ENCODE measurements around the gene DISP2. TPM values are rescaled to one million over a fixed set of nuclear protein-coding genes. Genes with fewer than 3 reads are reported as not detected.

Gene DISP2
- total RNA-seq, 1 experiment from 2014 or later = 1.3 TPM

- Histone ChIP-seq H4K20me1 (ENCODE audit: control insufficient read depth, insufficient read depth, insufficient read length) (no peaks in the 10 kb centered on the region), H4K91ac (ENCODE audit: insufficient read length, low read depth, low read length) (no peak overlapping the region), H3K18ac (ENCODE audit: insufficient read length, low read depth, low read length) (no peak overlapping the region), H3K4me2 (ENCODE audit: insufficient read depth, insufficient read length, low read length) (no peak overlapping the region), H3K56ac (ENCODE audit: insufficient read length, low read depth, low read length) (no peak overlapping the region), H4K8ac (replicated peaks; ENCODE audit: insufficient read length, low read depth, low read length) (no peak overlapping the region), H3K23me2 (ENCODE audit: insufficient read length, low read depth, low read length, poor library complexity, severe bottlenecking) (no peaks in the 10 kb centered on the region), H3K23ac (ENCODE audit: insufficient read length, low read depth, low read length) (no peak overlapping the region), H4K5ac (ENCODE audit: insufficient read length, low read depth, low read length) (no peak overlapping the region), H2AFZ (ENCODE audit: low read length) (no peak overlapping the region), H2AK5ac (ENCODE audit: insufficient read length, low read length) (no peak overlapping the region), H3K4me1 (ENCODE audit: insufficient read depth, low read length) (no peaks in the 10 kb centered on the region), H3K14ac (ENCODE audit: insufficient read depth, low read length) (no peak overlapping the region), H3T11ph (ENCODE audit: low read length) (no peak overlapping the region), H3K79me1 (ENCODE audit: insufficient read depth, low read depth, low read length, poor library complexity, severe bottlenecking) (no peaks in the 10 kb centered on the region), H2BK20ac (ENCODE audit: low read depth, low read length, poor library complexity, severe bottlenecking) (no peak overlapping the region), H3K4ac (ENCODE audit: low read depth, low read length) (no peak overlapping the region), H2BK5ac (ENCODE audit: insufficient read length, low read length) (no peak overlapping the region), H2BK12ac (ENCODE audit: insufficient read length, low read depth, low read length) (no peak overlapping the region), H3K27me3 (ENCODE audit: insufficient read depth, low read length) (no peaks in the 10 kb centered on the region; the same call in none of the 2 replicates), H3K9me3 (ENCODE audit: control insufficient read depth, low read depth, low read length) (no peaks in the 10 kb centered on the region), H2BK120ac (ENCODE audit: low read depth, low read length, poor library complexity, severe bottlenecking) (no peak overlapping the region), H2BK15ac (ENCODE audit: low read depth, low read length) (no peak overlapping the region), H3K79me2 (ENCODE audit: insufficient read depth, low read length) (no peaks in the 10 kb centered on the region), H3K27ac (ENCODE audit: insufficient read length, low read depth, low read length) (no peak overlapping the region), H3K9ac (ENCODE audit: extremely low read depth, insufficient read length, low read length) (no peak overlapping the region)
- Mint-ChIP-seq H3K4me3 (no peak overlapping the region), H3K9me3 (peaks cover 0 to 2% of the 10 kb centered on the region in 2 experiments; a peak in 1 of 5 replicates), H3K36me3 (ENCODE audit: insufficient read depth in 1 of 3, low read depth in 3 of 3) (no peaks in the 10 kb centered on the region), H3K4me1 (peaks cover 5 to 13% of the 10 kb centered on the region in 2 experiments), H3K27ac (no peak overlapping the region), H3K27me3 (ENCODE audit: low read depth) (peaks cover 59% of the 10 kb centered on the region)
- no peak for DNase-seq
- no CpG with 5 or more reads among the region's 5 CpGs for WGBS (ENCODE audit: extremely low coverage, insufficient read length, low lambda C conversion rate)
- no peak for TF ChIP-seq CTCF (conservative IDR thresholded peaks at IDR 0.05)
Measured at GRCh38 chr15:40365016-40365415, 7.0 kb downstream of the DISP2 start.
